HCT116 (cell line): Measurements from ENCODE around the gene FANCD2. TPM values are rescaled to one million over a fixed set of nuclear protein-coding genes. Genes with fewer than 3 reads are reported as not detected.

Source experiments
- ATAC-seq: fragments of 200-7000 bp; cut with Tn5 transposase; 2 replicates; pipeline ENCODE4 v1.9.1; 2020; ENCODE audit warnings: mild to moderate bottlenecking, moderate library complexity
- BruUV-seq: library from RNA; stranded (reverse); fragments of 400-500 nt; replicated peaks from 2 replicates; lab custom pipeline; 2021; lab: Mats Ljungman, UMichigan
- CTCF ChIA-PET: fragments of 300-600 bp; sonication (Branson Sonifier 250); formaldehyde crosslinking; loops from one replicate; lab custom pipeline; 2021; ENCODE audit warnings: antibody characterized with exemption; lab: Charles Lee
- POLR2A ChIA-PET: fragments of 300-600, 350-600 bp; sonication (Branson Sonifier 250); formaldehyde crosslinking; loops from one replicate; lab custom pipeline; 2021; ENCODE audit warnings: antibody characterized with exemption; lab: Charles Lee
- RAD21 ChIA-PET, 2 experiments: fragments of 300-600 bp; sonication (Branson Sonifier 250); formaldehyde crosslinking; loops; one replicate each; lab custom pipeline; 2023; ENCODE audit warnings: low total read pairs in 2 of 2; ENCODE audit not compliant: uncharacterized antibody in 2 of 2, unreplicated experiment in 2 of 2, low non-redundant PET in 1 of 2; lab: Charles Lee
- DNase-seq: peaks from one replicate; pipeline ENCODE4 v3.0.0-alpha.2; 2010; ENCODE audit warnings: low read depth, low spot score
- H2AFZ ChIP-seq: fragments of 200-600 bp; shearing (Covaris generic), sonication (generic); 2 replicates; pipeline ENCODE4 v1.6.1; 2017; ENCODE audit warnings: low read depth, mixed run types, mixed read lengths, antibody characterized with exemption, low read length; ENCODE audit not compliant: poor library complexity, severe bottlenecking
- H3K27ac ChIP-seq: 2 replicates; pipeline ENCODE4 v1.5.1; 2012; ENCODE audit warnings: low read depth, low read length
- H3K27me3 ChIP-seq: fragments of 200-600 bp; sonication (generic); 2 replicates; pipeline ENCODE4 v1.6.1; 2016; ENCODE audit warnings: mixed run types, low read length, mixed read lengths; ENCODE audit not compliant: insufficient read depth
- H3K36me3 ChIP-seq, 2 experiments: fragments of 200-500 bp in 1 of 2; fragments of 200-600 bp in 1 of 2; sonication (Bioruptor generic) in 1 of 2; sonication (generic) in 1 of 2; 2 replicates each; pipeline versions ENCODE4 v1.5.1 to v1.6.1; 2014 to 2016; ENCODE audit warnings: low read length in 2 of 2, inconsistent platforms in 1 of 2, mixed read lengths in 1 of 2, mixed run types in 1 of 2; ENCODE audit not compliant: insufficient read depth in 2 of 2, control insufficient read depth in 1 of 2
- H3K4me1 ChIP-seq, 2 experiments: fragments of 200-600 bp in 1 of 2; sonication (generic) in 1 of 2; 2 replicates each; pipeline versions ENCODE4 v1.5.1 to v1.6.1; 2012 to 2017; ENCODE audit warnings: low read length in 2 of 2, inconsistent platforms in 1 of 2, mild to moderate bottlenecking in 1 of 2, mixed read lengths in 1 of 2, mixed run types in 1 of 2, moderate library complexity in 1 of 2; ENCODE audit not compliant: insufficient read depth in 2 of 2, control insufficient read depth in 1 of 2
- H3K4me2 ChIP-seq: fragments of 200-600 bp; sonication (generic); 2 replicates; pipeline ENCODE4 v1.6.1; 2017; ENCODE audit warnings: mixed run types, low read length, mixed read lengths
- H3K4me3 ChIP-seq, 2 experiments: fragments of 200-600 bp in 1 of 2; sonication (generic) in 1 of 2; replicated peaks in 1 of 2; 2 replicates each; pipeline ENCODE4 v1.5.1; 2011 to 2016; ENCODE audit warnings: low read length in 2 of 2, control low read depth in 1 of 2, low read depth in 1 of 2, mild to moderate bottlenecking in 1 of 2, mixed read lengths in 1 of 2, mixed run types in 1 of 2
- H3K79me2 ChIP-seq: fragments of 200-600 bp; sonication (generic); 2 replicates; pipeline ENCODE4 v1.6.1; 2017; ENCODE audit warnings: mild to moderate bottlenecking, mixed run types, low read length, moderate library complexity, mixed read lengths; ENCODE audit not compliant: insufficient read depth
- H3K9ac ChIP-seq: fragments of 200-600 bp; sonication (generic); 2 replicates; pipeline ENCODE4 v1.6.1; 2016; ENCODE audit warnings: low read length, mixed read lengths
- H3K9me2 ChIP-seq: fragments of 200-600 bp; sonication (generic), shearing (Covaris generic); 2 replicates; pipeline ENCODE4 v1.6.1; 2017; ENCODE audit warnings: mixed run types, mild to moderate bottlenecking, moderate library complexity; ENCODE audit not compliant: insufficient read depth
- H3K9me3 ChIP-seq, 2 experiments: fragments of 200-500 bp in 1 of 2; fragments of 200-600 bp in 1 of 2; sonication (Bioruptor generic) in 1 of 2; sonication (generic) in 1 of 2; 2 replicates each; pipeline ENCODE4 v1.6.1; 2014 to 2017; ENCODE audit warnings: low read length in 2 of 2, mixed read lengths in 2 of 2, inconsistent platforms in 1 of 2, low read depth in 1 of 2, mild to moderate bottlenecking in 1 of 2, mixed run types in 1 of 2, moderate library complexity in 1 of 2; ENCODE audit not compliant: control insufficient read depth in 1 of 2, insufficient read depth in 1 of 2
- H4K20me1 ChIP-seq: fragments of 200-600 bp; sonication (generic), shearing (Covaris generic); 2 replicates; pipeline ENCODE4 v1.6.1; 2017; ENCODE audit warnings: mixed run types, mild to moderate bottlenecking, moderate library complexity; ENCODE audit not compliant: insufficient read depth
- CBX3 ChIP-seq: IDR thresholded peaks from 2 replicates; pipeline ENCODE4 v1.6.1; 2012; ENCODE audit warnings: low read depth
- CEBPB ChIP-seq: IDR thresholded peaks from 2 replicates; pipeline ENCODE4 v1.6.1; 2012; ENCODE audit warnings: low read depth
- EGR1 ChIP-seq: IDR thresholded peaks from 2 replicates; pipeline ENCODE4 v1.6.1; 2012; ENCODE audit warnings: low read depth
- ELF1 ChIP-seq: IDR thresholded peaks from 2 replicates; pipeline ENCODE4 v1.6.1; 2012; ENCODE audit warnings: low read depth, borderline replicate concordance
- EZH2phosphoT487 ChIP-seq: fragments of 200-600 bp; IDR thresholded peaks from 2 replicates; pipeline ENCODE4 v1.6.1; 2018; ENCODE audit warnings: antibody characterized with exemption, borderline replicate concordance
- POLR2A ChIP-seq: IDR thresholded peaks from 2 replicates; pipeline ENCODE4 v1.7.0; 2011; ENCODE audit warnings: borderline replicate concordance; ENCODE audit not compliant: insufficient read depth, insufficient read length; ENCODE audit errors: extremely low read depth
- POLR2AphosphoS5 ChIP-seq: IDR thresholded peaks from 2 replicates; pipeline ENCODE4 v1.6.1; 2011; ENCODE audit warnings: mild to moderate bottlenecking, low read depth, low read length, moderate library complexity
- SIN3A ChIP-seq: IDR thresholded peaks from 2 replicates; pipeline ENCODE4 v1.6.1; 2012; ENCODE audit warnings: low read depth
- SP1 ChIP-seq: IDR thresholded peaks from 2 replicates; pipeline ENCODE4 v1.6.1; 2012; ENCODE audit warnings: low read depth
- SRF ChIP-seq: IDR thresholded peaks from 2 replicates; pipeline ENCODE4 v1.6.1; 2012; ENCODE audit warnings: low read depth
- YY1 ChIP-seq: IDR thresholded peaks from 2 replicates; pipeline ENCODE4 v1.6.1; 2011; ENCODE audit warnings: low read length, low read depth, moderate library complexity, mild to moderate bottlenecking; ENCODE audit not compliant: insufficient replicate concordance; ENCODE audit errors: extremely low read depth
- ZFX ChIP-seq: fragments of 450-650 bp; IDR thresholded peaks from 2 replicates; pipeline ENCODE4 v1.6.1; 2017
- intact Hi-C: fragments of 100-400 bp; cut with micrococcal nuclease; formaldehyde crosslinking; loops from 2 replicates; pipeline ENCODE4 v1.10.0; 2022
- total RNA-seq: library from RNA; stranded (reverse); gene quantifications from one replicate; pipeline ENCODE4 v1.2.1, GENCODE V29; 2021; ENCODE audit not compliant: unreplicated experiment
- TF ChIP-seq, protein P1 (sequence below), 3 experiments: fragments of 200-600 bp in 1 of 3; sonication (generic) in 1 of 3; IDR thresholded peaks in 2 of 3; conservative IDR thresholded peaks in 1 of 3; 2 replicates each; pipeline ENCODE4 v1.5.1; 2012 to 2017; ENCODE audit warnings: low read depth in 2 of 3, low read length in 2 of 3, antibody characterized with exemption in 1 of 3, borderline replicate concordance in 1 of 3, control low read depth in 1 of 3, mild to moderate bottlenecking in 1 of 3, mixed read lengths in 1 of 3, mixed run types in 1 of 3, moderate library complexity in 1 of 3; ENCODE audit not compliant: insufficient read depth in 1 of 3
- TF ChIP-seq, protein P2 (sequence below): IDR thresholded peaks from 2 replicates; pipeline ENCODE4 v1.6.1; 2012
- TF ChIP-seq, protein P3 (sequence below): IDR thresholded peaks from 2 replicates; pipeline ENCODE4 v1.6.1; 2012
- TF ChIP-seq, protein P4 (sequence below): IDR thresholded peaks from 2 replicates; pipeline ENCODE4 v1.6.1; 2011; ENCODE audit warnings: mild to moderate bottlenecking, low read length, moderate library complexity; ENCODE audit not compliant: insufficient replicate concordance; ENCODE audit errors: extremely low read depth

FANCD2 gene
- total RNA-seq, 1 experiment from 2014 or later = 50.0 TPM

DNA sequence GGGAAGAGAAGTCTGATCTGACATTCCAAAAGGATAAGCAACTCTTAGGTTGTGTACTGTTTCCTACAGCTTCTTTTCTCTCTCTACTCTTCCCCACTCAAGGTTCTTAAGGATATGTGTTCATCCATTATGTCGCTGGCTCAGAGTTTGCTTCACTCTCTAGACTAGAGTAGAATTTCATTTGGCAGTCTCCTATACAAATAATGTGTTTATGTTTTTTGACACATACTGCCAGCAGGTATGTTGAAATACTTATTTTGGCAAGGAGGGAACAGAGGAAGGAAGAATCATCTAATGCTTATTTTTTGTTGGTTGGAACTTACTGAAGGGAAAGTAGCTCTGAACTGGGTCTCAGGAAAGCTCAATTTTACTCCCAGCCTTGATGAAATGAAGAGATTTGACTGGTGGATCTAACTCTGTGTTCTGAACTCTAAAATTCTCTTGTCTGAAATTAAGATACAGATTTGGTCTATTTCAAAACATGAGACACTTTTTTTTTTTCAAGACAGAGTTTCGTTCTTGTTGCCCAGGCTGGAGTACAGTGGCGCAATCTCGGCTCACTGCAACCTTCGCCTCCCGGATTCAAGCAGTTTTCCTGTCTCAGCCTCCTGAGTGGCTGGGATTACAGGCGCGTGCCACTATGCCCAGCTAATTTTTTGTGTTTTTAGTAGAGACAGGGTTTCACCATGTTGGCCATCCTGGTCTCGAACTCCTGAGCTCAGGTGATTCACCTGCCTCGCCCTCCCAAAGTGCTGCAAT is 32.0 kb upstream of the FANCD2 start:
- intact Hi-C loops = loop anchor here (1.0 kb wide), 1 partner anchor 53 kb away; no protein-coding TSS in a partner anchor
- POLR2A ChIA-PET = no interaction called here
- H3K36me3 ChIP-seq = peaks cover 8 to 27% of the 10 kb centered on the region in 2 experiments; a peak in 3 of 4 replicates
- H3K27me3 ChIP-seq = no peaks in the 10 kb centered on the region
- no peak overlapping the region for H3K9ac ChIP-seq
- no TSS peak for BruUV-seq
- H4K20me1 ChIP-seq = peaks cover 10% of the 10 kb centered on the region; the same call in 1 of the 2 replicates
- H3K9me3 ChIP-seq = no peaks in the 10 kb centered on the region
- no peak for TF ChIP-seq EZH2phosphoT487
- TF ChIP-seq SIN3A = no peak
- TF ChIP-seq CEBPB = no peak
- TF ChIP-seq YY1 = no peak
- TF ChIP-seq CBX3 = no peak
- no peak for TF ChIP-seq ZFX
- no peak for TF ChIP-seq SP1
- TF ChIP-seq SRF = no peak
- TF ChIP-seq, protein P1, sequence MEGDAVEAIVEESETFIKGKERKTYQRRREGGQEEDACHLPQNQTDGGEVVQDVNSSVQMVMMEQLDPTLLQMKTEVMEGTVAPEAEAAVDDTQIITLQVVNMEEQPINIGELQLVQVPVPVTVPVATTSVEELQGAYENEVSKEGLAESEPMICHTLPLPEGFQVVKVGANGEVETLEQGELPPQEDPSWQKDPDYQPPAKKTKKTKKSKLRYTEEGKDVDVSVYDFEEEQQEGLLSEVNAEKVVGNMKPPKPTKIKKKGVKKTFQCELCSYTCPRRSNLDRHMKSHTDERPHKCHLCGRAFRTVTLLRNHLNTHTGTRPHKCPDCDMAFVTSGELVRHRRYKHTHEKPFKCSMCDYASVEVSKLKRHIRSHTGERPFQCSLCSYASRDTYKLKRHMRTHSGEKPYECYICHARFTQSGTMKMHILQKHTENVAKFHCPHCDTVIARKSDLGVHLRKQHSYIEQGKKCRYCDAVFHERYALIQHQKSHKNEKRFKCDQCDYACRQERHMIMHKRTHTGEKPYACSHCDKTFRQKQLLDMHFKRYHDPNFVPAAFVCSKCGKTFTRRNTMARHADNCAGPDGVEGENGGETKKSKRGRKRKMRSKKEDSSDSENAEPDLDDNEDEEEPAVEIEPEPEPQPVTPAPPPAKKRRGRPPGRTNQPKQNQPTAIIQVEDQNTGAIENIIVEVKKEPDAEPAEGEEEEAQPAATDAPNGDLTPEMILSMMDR (IDR thresholded peaks at IDR 0.05 in 2 of 3, conservative IDR thresholded peaks at IDR 0.05 in 1 of 3; ENCODE audit: borderline replicate concordance in 1 of 3, insufficient read depth in 1 of 3, low read depth in 2 of 3, low read length in 2 of 3) = no peak
- TF ChIP-seq, protein P2, sequence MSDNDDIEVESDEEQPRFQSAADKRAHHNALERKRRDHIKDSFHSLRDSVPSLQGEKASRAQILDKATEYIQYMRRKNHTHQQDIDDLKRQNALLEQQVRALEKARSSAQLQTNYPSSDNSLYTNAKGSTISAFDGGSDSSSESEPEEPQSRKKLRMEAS = no peak
- no peak for TF ChIP-seq ELF1
- TF ChIP-seq, protein P3, sequence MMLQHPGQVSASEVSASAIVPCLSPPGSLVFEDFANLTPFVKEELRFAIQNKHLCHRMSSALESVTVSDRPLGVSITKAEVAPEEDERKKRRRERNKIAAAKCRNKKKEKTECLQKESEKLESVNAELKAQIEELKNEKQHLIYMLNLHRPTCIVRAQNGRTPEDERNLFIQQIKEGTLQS = no peak
- no peak for TF ChIP-seq POLR2A
- TF ChIP-seq POLR2AphosphoS5 = no peak
- TF ChIP-seq EGR1 = no peak
- TF ChIP-seq, protein P4, sequence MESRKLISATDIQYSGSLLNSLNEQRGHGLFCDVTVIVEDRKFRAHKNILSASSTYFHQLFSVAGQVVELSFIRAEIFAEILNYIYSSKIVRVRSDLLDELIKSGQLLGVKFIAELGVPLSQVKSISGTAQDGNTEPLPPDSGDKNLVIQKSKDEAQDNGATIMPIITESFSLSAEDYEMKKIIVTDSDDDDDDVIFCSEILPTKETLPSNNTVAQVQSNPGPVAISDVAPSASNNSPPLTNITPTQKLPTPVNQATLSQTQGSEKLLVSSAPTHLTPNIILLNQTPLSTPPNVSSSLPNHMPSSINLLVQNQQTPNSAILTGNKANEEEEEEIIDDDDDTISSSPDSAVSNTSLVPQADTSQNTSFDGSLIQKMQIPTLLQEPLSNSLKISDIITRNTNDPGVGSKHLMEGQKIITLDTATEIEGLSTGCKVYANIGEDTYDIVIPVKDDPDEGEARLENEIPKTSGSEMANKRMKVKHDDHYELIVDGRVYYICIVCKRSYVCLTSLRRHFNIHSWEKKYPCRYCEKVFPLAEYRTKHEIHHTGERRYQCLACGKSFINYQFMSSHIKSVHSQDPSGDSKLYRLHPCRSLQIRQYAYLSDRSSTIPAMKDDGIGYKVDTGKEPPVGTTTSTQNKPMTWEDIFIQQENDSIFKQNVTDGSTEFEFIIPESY = no peak
- CTCF ChIA-PET = no interaction called here
- ATAC-seq (no peak), DNase-seq (no peak)
- RAD21 ChIA-PET = no interaction called here
- no peaks in the 10 kb centered on the region for H3K4me1 ChIP-seq
- H3K4me2 ChIP-seq = no peak overlapping the region
- H3K79me2 ChIP-seq = peaks cover 93% of the 10 kb centered on the region
- no peak overlapping the region for H2AFZ ChIP-seq
- no peak overlapping the region for H3K27ac ChIP-seq
- no peak overlapping the region for H3K4me3 ChIP-seq
- H3K9me2 ChIP-seq = no peaks in the 10 kb centered on the region
